T-helper 22 cell (primary cell): ENCODE data around the gene ROR1.

Experiments used
- DNase-seq: peaks from one replicate; pipeline ENCODE4 v3.0.0-alpha.2; 2020; ENCODE audit warnings: low read depth

ROR1 gene

DNA sequence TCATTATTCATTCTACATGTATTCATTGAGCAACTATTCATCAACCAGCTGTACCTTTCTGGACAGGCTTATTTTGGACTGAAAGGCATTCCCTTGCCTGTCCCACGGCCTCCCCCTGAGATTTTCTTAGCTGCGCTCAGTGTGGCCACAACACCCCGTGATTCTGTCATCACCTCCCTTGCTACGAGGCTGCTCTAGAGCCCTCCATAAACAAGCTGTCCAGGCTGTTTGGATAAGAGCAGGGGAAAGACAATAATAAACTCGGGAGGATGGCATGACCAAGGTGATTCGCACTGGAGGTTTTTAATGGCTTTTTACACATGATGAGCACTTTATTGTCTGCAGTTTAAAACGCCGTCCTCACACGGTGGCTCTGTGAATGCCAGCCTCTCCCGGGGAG, 139.7 kb downstream of the ROR1 start:
- DNase-seq = no peak

DNA sequence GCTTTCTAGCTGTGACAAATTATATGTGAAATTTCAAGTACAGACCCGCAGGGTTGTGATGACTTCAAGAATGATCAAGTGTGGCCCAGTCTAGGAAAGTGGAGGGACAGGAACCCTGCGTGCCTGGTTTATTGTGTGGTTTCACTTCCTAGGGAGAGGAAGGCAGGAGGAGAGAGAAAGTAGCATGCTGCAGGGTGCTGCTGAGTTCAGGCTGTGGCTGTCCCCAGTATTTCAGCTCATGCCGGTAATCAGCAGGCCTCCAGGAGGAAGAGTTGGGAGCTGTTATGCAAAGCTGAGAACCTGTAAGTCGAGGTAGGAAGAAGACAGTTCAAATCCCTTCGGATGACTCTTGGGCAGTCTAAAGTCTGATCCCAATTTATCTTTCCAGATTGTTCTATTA, 140.4 kb downstream of the ROR1 start:
- DNase-seq = no peak

DNA sequence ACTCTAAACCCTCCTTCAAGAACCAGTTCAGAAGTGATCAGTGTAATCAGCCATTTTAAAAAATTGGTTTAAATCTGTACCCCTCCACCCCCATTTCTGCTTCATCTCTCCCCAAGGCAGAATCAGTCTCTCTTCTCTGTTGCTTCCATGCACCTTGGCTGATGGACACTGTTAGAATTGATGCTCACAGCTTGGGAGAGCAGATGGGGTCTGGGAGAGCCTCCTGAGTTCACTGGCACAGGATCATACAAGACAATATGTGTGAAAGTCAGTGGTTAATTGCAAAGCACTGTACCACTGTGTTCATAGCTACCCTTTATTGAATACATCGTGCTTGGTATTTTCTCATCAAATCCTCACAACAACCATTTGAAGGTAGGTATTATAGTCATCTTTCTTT, 140.9 kb downstream of the ROR1 start:
- no peak for DNase-seq

DNA sequence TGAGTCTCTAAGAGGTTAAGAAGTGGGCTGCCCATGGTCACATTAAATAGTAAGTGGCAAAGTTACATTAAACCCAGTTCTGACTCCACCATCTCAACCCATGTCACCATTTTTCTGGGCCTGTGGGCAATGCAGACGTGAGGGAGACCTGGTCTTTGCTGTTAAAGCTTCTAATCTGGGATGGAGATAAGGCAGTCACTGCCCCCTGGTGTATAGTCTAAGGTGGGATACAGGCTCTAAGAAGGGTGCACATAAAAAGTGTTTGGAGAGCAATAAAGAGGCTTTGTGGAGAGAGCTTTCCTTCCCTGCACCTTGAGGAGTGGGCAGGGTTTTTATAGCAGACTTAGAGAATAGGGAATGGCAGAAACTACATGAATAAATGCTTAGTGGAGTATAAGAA, 141.3 kb downstream of the ROR1 start:
- no peak for DNase-seq

DNA sequence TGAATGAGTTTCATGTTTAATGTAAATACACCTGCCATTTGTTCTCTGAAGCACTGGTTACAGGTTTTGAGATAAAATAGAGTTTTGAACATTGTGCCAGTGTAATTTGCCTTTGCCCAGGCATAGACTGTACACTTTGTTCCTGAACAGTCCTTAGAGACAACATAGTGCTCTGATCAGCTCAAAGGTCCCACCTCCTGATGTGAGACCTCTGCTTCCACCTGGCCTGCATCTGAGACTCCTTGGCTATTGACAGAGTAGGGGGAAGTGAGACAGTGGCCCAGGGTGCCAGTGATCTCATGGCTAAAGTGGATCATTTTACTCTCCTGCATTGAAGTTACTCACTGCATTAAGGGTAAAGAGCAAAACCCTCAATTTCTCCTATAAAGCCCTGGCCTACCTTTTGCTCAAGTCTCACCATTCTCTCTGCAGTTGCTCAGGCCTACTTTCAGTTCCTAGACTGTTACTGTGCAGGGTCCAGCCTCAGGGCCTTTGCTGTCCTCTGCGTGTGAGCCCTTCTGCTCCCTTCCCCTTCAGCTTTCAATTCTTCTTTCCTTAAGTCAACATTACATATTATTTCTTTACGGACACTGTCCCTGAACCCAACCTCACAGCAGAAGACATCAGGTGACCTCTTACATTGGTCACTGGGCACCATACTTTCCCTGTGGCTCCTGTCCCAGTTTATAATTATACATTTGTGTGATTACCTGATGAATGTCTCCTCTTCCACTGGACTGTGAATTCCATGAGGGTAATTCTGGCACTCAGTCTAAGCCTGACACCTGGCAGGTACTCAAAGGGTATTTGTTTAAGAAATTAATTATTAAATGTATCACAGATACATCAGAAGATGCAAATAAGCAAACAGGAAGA, 142.9 kb downstream of the ROR1 start:
- no peak for DNase-seq

DNA sequence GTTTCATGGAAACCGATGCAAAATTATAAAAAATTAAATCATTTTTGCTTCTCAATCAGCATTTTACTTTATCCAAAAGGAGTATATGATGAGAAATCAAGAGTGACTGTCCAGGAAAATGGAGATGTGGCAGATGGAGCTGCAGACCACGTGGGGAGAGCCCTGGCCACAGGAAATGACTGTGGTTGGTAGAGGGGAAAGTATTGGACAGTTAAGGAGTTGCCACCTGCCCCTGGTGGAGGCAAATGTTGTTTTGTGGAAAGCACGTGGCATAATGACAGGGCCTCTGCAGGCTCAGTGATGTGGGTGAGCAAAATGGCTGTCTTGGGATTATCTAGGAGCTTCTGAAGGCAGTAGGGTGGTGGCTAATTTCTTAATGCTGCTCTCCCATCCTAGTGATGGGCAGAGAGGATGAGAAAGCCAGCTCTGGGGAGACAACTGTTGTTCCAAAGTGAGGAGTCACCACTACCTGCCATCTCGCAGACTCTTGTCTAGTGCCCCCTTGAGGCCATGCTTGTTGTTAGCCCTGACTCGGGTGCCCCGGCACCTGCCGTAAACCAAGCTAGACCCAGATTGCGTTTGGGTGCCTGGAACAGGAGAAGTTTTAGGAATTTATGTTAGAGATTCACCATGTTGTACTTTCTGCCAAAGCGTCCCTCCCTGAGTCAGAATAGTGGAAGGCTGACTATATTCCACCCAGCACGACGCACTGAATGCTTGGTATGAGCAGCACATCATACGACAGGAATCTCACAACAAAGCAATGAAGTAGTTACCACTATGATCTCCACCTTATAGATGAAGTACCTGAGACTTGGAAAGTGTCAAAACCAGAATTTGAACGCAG, 144.0 kb downstream of the ROR1 start:
- DNase-seq = no peak

DNA sequence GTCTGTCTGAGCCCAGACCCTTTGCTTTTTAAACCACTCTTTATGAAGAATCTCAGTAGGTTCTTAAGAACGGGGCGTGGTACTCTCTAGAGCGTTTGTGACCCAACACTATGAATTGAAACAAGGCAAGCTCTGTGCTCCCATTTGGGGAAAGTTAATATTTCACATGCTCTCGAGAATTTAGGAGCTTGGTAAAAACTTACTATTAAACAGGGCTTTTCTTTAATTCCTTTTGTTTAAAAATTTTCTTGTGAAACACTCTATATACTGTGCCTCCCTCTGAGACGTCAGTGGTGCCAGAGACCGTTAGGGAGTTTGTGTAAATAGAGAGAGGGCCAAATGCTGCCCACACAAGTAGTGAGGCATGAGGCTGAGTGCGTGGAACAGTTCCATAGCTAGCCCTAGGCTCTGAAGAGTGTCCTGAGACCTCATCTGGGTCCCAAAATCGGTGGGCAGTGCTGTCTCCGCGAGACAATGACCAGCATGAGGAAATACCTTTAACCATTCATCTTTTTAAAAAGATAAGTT, 144.7 kb downstream of the ROR1 start:
- DNase-seq = no peak

DNA sequence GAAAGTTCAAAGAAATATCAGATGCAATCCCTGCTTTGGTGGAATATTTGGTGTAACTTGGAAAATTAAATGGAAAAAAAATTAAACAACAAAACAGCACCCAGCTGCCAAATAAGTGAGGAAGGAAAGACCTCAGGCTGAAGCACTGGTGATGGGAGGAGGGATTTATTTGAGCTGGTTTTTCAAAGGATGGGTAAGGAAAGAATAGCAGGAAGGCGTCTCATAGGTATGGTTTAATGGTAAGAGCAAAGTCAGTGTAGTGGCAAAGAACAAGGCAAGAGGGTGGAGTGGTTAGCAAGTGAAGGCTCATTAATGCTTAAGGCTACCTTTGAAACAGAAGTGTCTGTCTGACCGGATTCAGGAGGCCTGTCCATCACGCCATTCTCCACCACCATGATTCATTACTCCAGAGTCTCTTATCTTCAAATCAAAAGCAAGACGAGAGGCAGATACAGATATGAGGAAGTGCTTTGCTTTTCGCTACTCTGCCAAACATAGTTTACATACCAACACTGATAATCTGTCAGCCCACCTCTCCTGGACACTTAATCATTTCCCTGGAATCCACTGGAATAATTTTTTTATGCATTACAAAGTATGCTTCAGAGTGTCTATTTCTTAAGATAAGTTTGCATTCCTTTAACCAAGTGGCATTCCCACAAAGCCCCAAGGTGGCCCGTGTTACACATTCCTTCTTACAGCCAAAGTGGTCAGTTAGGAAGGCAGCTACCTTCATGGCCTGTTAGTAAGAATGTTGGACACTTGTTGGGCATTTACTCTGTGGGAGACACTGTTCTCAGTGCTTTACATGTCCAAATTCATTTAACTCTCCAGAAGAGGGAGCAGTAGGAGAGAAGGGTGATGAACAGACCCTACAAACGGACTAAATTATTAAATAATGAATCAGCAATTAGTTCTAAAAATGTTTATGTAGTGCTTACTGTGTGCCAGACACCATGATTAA, 146.6 kb downstream of the ROR1 start:
- DNase-seq = no peak

DNA sequence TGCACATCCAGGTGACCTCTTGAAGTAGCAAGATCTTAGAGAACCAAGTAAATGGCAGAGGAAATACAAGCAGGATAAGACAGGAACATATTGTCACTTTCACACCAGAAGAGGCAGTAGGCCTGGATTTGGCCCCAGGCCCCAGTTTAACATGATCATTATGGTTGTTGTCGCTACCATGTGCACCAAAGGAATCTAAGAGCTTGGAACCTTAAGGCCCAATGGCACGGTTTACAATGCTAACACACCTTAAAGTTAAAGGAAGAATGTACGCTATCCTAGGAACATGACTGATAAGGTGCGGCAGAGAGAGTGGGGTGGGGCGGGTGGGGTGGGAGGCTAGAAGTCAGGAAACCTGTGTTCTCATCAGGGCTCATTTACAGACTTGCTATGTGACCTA, 147.5 kb downstream of the ROR1 start:
- no peak for DNase-seq

DNA sequence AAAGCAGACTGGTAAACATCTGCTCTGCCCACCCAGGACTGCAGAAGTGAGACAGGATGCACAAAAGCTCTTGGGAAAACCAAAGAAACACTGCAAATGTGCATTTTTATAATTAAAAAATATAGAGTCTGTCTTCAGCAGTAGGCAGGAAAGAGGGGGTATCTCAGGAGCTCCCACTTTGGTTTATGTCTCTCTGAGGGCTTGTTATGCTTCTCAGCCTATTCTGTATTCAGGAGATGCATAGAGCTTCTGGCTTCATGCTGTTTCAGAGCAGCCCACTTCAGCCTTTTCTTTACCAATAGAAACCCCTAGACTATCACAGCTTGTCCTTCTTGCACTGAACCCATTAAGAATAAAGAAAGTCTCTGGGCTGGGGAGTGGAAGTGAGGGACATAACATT, 148.0 kb downstream of the ROR1 start:
- DNase-seq = no peak

DNA sequence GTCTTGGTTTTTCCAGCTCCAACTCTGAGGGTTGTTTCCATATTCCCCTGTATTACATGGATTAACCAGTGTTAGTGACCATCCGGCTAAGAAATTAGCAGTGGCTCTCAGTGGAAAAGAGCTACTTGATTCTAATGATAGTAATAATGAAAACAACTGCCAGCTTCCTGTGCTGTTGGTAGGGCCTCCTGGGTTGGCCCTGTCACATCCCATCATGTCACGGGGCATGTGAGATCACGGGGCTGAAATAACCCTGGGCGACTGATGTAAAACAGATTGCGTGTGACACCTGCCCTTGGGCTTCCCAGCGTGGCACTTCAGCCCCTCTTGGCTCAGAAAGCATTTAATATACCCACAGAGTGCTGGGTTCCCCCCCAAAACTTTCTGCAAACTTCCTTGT, 149.0 kb downstream of the ROR1 start:
- no peak for DNase-seq

DNA sequence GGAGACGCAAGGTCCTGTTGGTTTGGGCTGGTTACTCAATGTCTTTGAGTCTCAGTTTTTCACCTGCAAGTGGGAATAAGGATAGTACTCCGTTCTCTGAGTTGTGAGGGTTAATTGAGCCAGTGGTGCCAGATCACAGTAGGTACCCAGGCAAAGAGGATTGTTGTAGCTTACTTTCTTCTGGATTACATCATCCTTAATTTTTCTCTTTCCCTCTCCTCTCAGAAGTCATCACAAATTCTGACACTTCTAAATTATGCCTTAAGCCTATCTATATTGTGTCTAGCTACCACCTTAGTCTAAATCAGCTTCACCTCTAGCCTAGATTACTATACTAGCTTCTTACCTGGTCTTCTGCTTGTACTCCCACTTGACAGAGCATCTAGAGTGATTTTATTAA, 149.5 kb downstream of the ROR1 start:
- no peak for DNase-seq

DNA sequence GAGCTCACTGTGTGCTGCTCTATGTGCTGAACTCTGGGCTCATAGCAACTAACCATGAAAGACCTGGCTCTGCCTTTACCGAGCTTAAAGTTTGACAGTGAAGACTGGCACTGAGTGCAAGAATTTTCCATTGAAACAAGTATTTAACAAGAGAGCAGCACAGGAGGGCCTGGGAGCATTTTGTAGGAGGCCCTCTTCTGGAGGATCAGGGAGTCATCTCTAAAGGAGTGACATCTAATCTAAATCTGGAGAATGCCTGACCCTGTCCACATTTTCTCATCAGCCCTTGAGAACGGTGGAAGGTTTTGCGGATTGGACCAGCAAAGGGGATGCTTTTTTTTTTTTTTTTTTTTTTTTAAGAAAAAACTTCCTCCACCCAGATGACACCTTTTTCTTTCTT, 150.8 kb downstream of the ROR1 start:
- DNase-seq = no peak

DNA sequence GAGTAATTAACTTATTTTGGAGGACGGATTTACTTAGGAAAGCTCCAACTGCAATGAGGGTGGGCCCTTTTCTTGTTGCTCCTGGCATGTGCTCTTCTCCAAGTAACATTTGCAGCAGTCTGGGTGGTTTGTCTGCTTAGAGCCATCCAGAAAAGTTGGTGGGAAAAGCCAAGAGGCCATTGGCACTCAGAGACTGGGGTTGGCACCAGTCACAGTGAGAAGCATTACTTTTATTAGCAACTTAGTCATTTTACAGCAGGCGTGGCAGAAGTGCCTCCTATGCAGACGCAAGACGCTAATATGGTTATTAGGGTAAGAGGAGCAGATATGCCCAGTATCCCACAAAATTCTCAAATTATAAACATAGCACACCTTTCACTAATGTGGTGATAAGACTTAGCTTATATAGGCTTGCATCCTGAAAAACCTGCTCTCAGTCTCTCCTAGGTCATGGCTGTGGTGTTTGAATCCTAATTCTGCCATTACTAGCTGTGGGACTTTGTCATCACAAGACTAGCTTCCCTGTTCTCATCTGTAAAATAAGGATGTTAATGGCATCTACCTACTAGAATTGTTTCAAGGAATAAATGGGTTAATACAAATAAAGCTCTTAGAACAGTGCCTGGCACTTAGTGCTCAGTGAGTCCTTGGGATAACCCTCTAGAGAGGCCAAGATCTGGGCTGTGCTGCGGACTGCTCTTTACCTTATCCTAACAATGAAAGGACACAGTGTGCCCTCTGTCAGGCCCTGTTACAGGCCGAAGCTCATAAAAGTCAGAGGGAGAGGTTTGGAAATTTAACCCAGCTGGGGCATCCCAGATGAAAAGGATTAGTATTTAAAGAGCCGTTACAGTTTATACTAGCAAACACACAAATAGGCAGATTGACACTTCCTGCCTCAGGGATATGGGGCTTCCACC, 154.6 kb downstream of the ROR1 start:
- no peak for DNase-seq

DNA sequence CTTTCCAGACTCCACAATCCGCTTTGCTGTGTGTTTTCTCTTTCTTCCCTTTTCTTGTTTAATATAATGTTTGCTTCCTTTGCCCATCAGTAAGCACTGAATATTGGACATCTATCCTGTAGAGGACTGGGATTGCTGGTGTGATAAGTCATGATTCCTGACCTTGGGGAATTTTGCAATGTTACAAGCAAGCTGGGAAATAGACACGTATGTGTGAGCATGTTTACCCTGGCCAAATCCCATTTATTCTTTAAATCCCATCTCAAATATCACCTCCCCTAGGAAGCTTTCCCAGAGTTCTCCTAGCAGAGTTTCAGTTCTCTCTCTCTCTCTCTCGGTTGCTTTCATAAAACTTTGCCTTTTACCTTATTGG, 155.3 kb downstream of the ROR1 start:
- no peak for DNase-seq

DNA sequence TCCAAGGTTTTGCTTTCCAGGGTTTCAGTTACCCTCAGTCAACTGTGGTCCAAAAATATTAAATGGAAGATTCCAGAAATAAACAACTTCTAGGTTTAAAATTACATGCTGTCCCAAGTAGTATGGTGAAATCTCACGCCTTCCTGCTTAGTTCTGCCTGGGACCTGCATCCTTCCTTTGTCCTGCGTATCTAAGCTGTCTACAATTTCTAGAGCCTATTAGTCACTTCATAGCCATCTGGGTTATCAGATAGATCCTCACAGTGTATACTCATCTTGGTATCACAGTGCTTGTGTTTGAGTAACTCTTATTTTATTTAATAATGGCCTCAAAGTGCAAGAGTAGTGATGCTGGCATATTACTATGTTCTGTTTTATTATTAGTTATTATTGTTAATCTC, 157.7 kb downstream of the ROR1 start:
- no peak for DNase-seq

DNA sequence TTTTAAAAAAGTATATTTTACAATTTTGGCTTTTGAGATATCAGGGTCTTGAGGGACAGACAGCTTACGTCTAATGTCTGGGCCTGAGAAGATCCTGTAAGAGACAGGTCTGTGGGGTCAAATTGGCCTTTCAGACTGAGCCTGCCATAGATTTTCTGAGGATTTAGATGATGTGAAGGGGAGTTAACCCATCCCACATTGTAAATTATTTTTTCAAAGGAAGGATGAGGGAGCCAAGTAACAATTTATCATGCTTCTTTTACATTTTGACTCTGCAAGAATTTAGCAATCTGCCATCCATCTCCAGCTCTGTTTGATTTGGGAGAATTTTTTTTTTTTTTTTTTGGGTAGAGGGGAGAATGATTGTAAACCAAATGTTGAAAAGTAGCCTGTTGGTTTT, 160.9 kb downstream of the ROR1 start:
- DNase-seq = no peak

DNA sequence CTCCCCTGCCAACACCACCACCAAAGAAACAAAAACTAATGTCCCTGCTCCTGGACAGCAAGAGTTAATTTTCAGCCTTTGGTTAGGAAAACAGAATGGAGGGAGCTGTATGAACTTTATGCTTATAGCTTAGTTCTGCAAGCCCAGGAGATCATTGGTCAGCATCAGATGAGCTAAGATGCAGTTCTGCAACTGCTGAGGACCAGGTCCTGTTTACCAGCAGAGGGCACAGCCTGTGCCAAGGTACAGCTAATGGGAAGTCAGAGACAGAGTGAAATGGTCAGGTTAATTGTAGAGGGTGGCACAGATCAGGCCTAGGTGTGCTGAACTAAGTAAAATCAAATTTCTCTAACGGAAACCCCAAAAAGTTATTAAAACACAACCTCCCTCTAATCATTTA, 161.3 kb downstream of the ROR1 start:
- DNase-seq = no peak

DNA sequence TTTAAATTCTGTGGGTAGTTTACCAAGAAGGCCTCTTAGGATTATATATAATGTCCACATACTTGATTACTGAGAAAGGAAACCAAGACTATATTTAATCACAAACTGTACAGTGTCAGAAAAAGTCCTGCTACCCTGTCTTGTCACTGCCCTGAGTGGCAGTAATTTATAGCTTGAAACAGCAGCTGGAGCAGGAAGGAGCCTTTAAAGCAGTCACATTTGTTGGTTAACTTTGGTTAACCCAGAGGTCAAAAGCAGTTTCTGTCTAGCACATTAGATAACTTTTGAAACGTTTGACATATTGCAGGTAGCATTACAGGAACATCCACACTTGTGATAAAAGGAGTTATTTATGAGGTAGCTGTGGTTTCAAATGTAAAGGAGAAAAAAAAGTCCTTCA, 161.7 kb downstream of the ROR1 start:
- no peak for DNase-seq

DNA sequence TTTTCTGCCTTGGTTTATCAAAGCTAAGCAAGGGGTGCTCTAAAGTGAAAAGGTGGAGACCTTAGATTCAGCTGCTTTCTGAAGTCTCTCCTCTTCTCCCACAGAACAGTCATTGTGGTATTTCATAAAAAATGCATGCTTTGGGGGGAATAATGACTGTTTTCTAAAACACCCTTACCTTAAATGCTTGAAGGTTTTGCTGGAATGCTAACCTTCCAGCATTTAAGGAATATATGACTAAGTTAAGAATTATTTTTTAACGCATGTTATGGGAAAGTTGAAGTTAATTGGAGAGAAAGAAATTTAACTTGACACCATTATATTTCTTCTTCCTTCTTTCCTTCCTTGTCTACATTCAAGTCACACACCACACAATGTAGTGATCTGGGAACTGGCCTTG, 162.5 kb downstream of the ROR1 start:
- no peak for DNase-seq

DNA sequence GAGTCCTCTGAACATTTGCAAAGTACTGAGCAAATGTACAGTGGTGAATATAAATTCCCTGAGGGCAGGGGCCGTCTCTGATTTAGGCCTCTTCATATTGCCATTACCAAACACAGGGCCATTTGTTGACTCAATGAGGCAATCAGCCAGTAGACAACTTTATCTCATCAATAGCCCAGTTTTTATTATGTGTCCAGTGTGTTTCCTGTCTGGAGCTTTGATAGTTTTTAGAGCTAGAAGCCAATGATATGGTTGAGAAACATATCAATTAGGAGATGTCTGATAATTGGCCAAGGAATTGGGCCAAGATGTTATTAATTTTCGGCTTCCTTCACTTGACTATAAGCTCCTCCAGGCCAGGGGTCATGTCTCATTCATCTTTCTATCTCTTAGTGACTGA, 163.0 kb downstream of the ROR1 start:
- DNase-seq = no peak
